Brain pericyte (primary cell): ENCODE results near the gene TNFRSF8.
A peak's percentile ranks its signal among the peaks of the same experiment; 100 is the strongest.

ENCODE experiments used
- DNase-seq: peaks from one replicate; pipeline ENCODE4 v3.0.0-alpha.2; 2012; ENCODE audit warnings: low read depth, low spot score

Gene TNFRSF8

GRCh38 chr1:12173041-12173509, 110.0 kb downstream of the TNFRSF8 start:
- DNase-seq = no peak

DNA sequence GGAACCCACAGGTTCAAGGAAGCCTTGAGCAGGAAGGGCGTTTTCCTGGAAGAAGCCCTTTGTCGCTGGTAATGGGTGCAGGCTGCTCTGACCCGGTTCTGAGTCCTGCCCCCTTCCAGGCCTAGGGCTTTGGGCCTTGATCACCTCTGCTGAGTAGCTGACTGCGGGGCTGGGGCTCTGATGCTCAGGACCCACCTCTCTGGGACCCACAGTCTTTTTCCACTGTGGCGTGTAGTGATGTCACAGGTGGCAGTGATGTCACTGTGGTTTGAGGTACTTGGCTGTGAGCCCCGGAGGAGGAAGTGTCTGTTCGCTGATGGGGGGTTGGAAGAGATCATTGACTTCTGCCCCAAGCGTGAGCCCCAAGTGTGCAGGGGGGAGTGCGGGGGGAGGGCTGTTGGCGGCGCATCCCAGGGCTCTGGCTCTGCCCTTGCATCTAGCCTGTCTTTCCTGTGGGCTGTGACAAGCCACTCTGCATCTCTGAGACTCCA, 110.6 kb downstream of the TNFRSF8 start:
- no peak for DNase-seq

DNA sequence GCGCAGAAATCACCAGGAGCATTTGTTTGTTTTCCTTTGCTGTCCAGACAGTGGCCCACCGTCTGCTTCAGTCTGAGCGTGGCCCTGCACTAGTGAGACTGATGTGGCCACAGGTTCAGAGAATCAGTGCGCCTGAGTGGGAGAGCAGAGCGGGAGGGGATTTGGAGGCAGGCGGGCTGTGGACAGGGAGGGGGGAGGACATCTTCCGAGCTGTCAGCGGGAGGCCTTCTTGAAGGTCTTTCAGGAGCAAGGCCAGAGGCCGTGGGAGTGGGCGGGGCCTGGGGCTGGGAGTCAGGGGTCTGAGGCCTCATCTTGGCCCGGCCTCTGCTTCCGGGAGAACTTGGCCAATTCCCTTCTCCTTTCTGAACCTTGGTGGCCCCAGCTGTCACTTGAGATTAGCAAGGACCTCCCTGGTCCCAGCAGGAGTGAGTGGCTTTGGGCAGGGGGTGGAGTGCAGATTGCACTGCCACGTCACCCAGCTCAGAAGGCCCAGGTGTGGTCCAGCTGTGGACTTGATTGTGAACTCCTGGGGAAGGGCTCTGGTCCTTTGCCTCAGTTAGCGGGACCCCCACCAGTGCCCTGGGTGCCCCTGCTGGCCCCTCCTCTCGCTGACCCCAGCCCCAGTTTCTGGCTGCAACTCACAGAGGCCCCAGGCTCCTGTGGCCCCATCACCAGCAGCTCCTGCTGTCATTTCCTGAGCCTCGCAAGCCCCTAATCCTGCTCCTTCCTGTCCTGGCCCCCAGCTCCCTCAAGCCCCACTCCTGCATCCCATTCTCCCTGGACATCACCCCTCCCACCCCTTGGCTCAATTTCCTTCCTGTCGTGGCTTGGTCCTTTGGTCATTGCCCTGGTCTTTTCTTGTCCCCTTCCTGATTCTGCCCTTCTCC, 112.1 kb downstream of the TNFRSF8 start:
- no peak for DNase-seq

DNA sequence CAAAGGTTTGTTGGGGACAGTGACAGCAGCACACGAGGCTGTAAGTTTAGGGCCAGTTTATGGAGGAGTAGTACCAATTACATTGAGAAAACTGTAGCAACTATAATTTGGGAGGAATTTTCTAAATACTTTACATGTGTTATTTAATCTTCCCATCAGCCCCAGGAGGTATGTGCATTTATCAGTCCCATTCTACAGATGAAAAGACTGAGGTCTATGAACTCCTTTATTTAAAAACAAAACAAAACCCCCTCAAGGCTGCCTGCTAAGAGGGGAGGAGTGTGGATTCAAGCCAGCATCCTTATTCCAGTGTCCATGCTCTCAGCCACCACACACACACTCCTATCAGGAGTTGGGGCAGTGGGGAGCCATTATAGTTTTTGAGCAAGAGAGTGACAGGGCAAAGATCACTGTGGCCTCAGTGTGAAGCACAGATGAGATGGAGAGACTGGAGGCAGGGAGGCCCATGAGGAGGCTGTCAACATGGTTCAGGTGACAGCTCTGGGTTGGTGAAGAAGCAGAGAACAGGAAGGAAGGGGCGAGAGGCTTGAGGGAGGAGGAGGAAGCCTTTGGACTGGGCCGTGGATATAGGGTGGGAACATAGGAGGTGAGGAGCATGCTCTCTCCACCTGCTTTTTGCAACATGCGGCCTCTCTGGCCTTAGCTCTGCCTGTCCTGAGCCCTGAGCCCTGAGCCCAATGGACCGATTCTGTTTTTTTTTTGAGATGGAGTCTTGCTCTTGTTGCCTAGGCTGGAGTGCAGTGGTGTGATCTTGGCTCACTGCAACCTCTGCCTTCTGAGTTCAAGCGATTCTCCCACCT, 113.4 kb downstream of the TNFRSF8 start:
- DNase-seq = no peak

DNA sequence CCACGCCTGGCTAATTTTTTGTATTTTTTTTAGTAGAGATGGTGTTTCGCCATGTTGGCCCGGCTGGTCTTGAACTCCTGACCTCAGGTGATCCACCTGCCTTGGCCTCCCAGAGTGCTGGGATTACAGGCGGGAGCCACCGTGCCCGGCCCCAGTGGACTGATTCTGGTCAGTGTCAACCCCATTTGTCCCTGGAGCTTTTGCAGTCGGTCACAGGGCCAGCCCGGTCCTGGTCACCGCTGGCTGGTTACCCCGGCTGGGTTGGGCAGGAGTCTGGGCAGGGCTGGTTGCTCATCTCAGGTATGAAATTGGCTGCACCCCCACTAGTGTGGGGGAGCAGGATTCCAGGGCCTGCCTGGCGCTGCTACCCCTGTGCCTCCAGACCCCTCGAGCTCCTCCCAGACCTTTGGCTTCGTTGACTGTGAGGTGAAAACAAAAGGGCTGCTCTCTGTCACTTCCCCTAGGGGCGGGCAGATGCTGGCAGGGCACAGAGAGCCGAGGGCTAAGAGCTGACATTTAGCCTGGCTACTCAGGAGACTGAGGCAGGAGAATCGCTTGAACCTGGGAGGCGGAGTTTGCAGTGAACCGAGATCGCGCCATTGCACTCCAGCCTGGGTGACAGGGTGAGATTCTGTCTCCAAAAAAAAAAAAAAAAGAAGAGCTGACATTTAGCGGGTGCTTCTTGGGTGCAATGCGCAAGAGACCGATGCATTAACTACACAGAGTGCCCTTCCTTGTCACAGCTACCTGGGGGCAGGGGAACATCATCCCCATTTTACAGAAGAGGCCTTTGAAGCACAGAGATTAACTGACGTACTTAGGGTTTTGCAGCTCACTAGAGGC, 114.3 kb downstream of the TNFRSF8 start:
- DNase-seq = no peak

DNA sequence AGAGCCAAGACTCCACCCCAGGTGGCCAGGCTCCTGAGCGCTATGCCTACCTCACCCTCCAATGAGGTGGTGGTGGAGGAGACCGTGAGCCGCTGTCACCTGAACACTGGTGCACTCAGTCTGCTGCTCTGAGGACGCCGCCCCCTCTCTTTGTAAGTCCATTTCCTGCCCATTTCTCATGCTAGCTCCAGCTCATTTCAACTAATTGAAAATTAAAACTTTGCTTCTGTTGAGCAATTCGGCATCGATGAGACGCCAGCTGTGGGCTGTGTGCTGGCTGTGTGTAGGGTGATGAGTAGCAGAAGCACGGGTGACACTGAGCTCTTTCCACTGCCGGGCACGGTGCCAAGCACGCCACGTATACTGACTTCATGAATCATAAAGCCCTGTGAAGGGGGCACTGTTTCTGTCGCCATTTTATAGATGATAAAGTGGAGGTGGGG, 114.9 kb downstream of the TNFRSF8 start:
- DNase-seq = no peak

- DNase-seq = no peak
These were observed 115.4 kb downstream of the TNFRSF8 start for GRCh38 chr1:12178511-12178910.

GRCh38 chr1:12179111-12179519, 116.0 kb downstream of the TNFRSF8 start:
- no peak for DNase-seq

GRCh38 chr1:12179676-12180075, 116.6 kb downstream of the TNFRSF8 start:
- DNase-seq = no peak

- no peak for DNase-seq
These were observed 117.2 kb downstream of the TNFRSF8 start for GRCh38 chr1:12180315-12180714.

DNA sequence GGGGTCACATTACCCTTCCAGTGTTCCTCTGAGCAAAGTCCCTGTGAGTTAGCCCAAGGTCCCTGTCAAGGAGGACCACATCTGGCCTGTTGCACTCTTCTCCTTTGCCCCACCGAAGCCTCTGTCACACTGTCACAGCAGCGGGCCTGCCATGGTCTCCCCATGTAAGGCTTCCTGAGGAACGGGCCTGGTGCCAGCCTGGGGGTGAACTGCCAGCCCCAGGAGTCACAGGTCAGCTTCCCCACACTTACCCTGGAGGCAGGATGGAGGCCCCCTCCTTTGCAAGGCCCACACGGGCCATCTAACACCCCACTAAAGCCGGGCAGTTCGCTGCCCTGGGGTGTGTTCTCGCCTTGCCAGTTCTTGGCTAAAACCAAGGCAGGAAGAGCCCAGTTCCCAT, 117.8 kb downstream of the TNFRSF8 start:
- DNase-seq = no peak

GRCh38 chr1:12181568-12181967, 118.5 kb downstream of the TNFRSF8 start:
- no peak for DNase-seq

GRCh38 chr1:12182410-12182984, 119.4 kb downstream of the TNFRSF8 start:
- DNase-seq = no peak

DNA sequence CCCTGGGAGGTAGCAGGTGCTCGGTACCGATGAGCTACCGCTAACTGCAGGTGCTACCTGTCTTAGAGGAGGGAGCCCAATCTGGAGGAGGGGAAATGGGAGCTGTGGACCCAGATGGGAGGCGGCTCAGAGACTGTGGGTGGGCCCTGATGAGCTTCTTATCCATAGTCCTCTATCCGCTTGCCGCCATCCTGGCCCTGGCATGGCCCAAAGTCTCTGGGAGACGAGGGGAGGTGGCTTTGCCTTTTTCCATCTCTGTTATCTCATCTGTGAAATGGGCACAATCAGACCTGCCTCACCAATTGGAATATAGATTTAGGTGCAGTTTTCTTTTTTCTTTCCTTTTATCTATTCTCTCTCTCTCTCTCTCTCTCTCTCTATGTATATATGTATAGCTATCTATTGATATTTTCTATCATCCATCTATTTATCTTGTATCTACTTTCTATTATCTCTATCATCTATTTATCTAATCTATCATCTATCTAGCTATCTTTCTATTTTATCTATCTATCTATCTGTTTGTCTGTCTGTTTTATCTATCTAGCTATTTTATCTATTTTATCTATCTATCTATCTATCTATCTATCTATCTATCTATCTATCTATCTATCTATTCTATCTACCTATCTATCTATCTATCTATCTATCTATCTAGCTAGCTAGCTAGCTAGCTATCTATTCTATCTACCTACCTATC, 120.1 kb downstream of the TNFRSF8 start:
- DNase-seq = no peak

DNA sequence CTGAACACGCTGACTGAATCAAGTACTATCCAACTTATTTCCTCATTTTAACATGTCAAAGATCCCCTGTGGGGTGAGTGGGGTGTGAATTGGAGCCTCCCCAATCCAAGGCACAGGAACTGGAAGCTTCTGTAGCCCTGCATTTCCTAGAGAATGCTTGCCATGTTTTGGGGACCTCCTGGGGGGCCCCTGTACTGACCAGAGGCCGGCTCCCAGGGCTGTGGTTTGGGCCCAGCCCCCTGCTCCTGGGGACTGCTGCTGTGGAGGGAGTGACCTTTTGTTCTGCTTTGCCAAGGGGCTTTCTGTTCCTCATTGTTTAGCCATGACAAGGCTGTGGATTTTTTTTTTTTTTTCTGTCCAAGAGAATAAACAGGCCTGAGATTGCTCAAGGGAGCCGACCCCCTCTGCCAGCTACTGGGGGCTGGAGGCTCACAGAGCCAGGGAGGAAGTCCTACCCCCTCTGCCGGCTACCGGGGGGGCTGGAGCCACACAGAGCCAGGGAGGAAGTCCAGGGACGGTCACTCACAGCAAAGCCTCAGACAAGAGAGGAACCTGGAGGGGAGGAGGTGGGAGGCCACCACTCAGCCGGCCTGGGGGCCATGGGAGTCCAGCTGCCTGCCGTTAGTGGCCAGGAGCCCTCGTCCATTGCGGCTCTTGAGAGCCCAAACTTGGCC, 121.0 kb downstream of the TNFRSF8 start:
- peak; percentile 83 for DNase-seq

- no peak for DNase-seq
These were observed 122.2 kb downstream of the TNFRSF8 start for GRCh38 chr1:12185036-12185917.

GRCh38 chr1:12185918-12186678, 123.0 kb downstream of the TNFRSF8 start:
- DNase-seq = no peak

DNA sequence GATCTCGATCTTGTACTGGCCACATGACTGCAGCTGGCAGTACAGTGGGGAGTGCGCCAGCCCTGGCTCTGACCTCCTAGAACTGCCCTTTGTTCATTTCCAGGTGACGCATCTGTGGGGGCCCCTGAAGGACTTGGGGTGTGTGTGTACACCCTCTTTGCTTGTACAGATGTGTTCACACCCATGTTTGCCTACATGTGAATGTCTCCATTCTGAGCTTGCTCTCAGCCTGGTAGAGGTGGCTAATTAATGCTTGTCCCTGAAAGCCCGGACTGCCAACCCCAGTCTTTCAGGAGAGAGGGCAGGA, 123.5 kb downstream of the TNFRSF8 start:
- DNase-seq = no peak
